Fibroblast of lung (primary cell): Measurements from ENCODE around the gene C1orf210. TPM values are rescaled to one million over a fixed set of nuclear protein-coding genes. Genes with fewer than 3 reads are reported as not detected.

Source experiments
- DNase-seq, 2 donors: peaks; one replicate each; pipeline versions ENCODE4 v3.0.0 to v3.0.0-alpha.2; 2010; ENCODE audit warnings: low read depth in 2 of 2
- H2AFZ ChIP-seq: 2 replicates; pipeline ENCODE4 v1.5.1; 2012; ENCODE audit warnings: low read length, control low read depth, inconsistent platforms
- H3K27ac ChIP-seq: 2 replicates; pipeline ENCODE4 v1.5.1; 2011; ENCODE audit warnings: low read length, control low read depth; ENCODE audit not compliant: insufficient read depth
- H3K27me3 ChIP-seq: 2 replicates; pipeline ENCODE4 v1.5.1; 2011; ENCODE audit warnings: mild to moderate bottlenecking, low read length; ENCODE audit not compliant: control insufficient read depth, insufficient read depth
- H3K36me3 ChIP-seq: 2 replicates; pipeline ENCODE4 v1.5.1; 2011; ENCODE audit warnings: low read length; ENCODE audit not compliant: control insufficient read depth, insufficient read depth
- H3K4me1 ChIP-seq: 2 replicates; pipeline ENCODE4 v1.5.1; 2011; ENCODE audit warnings: low read length; ENCODE audit not compliant: control insufficient read depth, insufficient read depth; ENCODE audit errors: extremely low read depth
- H3K4me2 ChIP-seq: 2 replicates; pipeline ENCODE4 v1.5.1; 2011; ENCODE audit warnings: low read length, control low read depth; ENCODE audit not compliant: insufficient read depth; ENCODE audit errors: extremely low read depth
- H3K4me3 ChIP-seq, 4 experiments: fragments of 200-600 bp in 1 of 4; sonication (generic) in 1 of 4; replicated peaks in 1 of 4; 2 replicates each; pipeline ENCODE4 v1.5.1; 2011 to 2016; ENCODE audit warnings: low read length in 4 of 4, low read depth in 3 of 4, mild to moderate bottlenecking in 3 of 4, control low read depth in 2 of 4, inconsistent platforms in 1 of 4, mixed read lengths in 1 of 4; ENCODE audit not compliant: insufficient read depth in 1 of 4; ENCODE audit errors: control extremely low read depth in 1 of 4
- H3K79me2 ChIP-seq: 2 replicates; pipeline ENCODE4 v1.5.1; 2012; ENCODE audit warnings: mild to moderate bottlenecking, low read length, inconsistent platforms; ENCODE audit not compliant: control insufficient read depth, insufficient read depth
- H3K9ac ChIP-seq: 2 replicates; pipeline ENCODE4 v1.5.1; 2011; ENCODE audit warnings: mild to moderate bottlenecking, low read length, control low read depth; ENCODE audit not compliant: insufficient read depth
- H3K9me3 ChIP-seq: 2 replicates; pipeline ENCODE4 v1.5.1; 2012; ENCODE audit warnings: low read depth, low read length; ENCODE audit not compliant: control insufficient read depth, insufficient read depth
- H4K20me1 ChIP-seq: 2 replicates; pipeline ENCODE4 v1.5.1; 2011; ENCODE audit warnings: low read length; ENCODE audit not compliant: control insufficient read depth, insufficient read depth; ENCODE audit errors: extremely low read depth
- CTCF ChIP-seq, 2 donors: IDR thresholded peaks in 1 of 2; conservative IDR thresholded peaks in 1 of 2; 1 replicate in 1 of 2; 2 replicates in 1 of 2; pipeline ENCODE4 v1.5.1; 2011 to 2012; ENCODE audit warnings: low read length in 2 of 2, control low read depth in 1 of 2, inconsistent platforms in 1 of 2, low read depth in 1 of 2, mild to moderate bottlenecking in 1 of 2
- EZH2 ChIP-seq: IDR thresholded peaks from 2 replicates; pipeline ENCODE4 v1.5.1; 2012; ENCODE audit warnings: low read length, control low read depth, mild to moderate bottlenecking; ENCODE audit errors: missing control alignments
- polyA plus RNA-seq, 2 donors: library from polyadenylated mRNA; depleted of rRNA in 1 of 2; stranded (reverse) in 1 of 2; unstranded in 1 of 2; fragments of >200 nt; gene quantifications; 2 replicates each; pipeline ENCODE4 v1.2.1, GENCODE V29; 2011 to 2012; ENCODE audit warnings: missing spikeins in 1 of 2
- total RNA-seq: library from RNA; depleted of rRNA; stranded (reverse); fragments of >200 nt; gene quantifications from 2 replicates; pipeline ENCODE4 v1.2.1, GENCODE V29; 2014

C1orf210 gene
- total and polyA plus RNA-seq, 2 donors (not counting 1 experiment from before 2014, with no cell fraction given): not detected

GRCh38 chr1:43292679-43293078 is 7.3 kb upstream of the C1orf210 start:
- Histone ChIP-seq H3K4me3 (no peak overlapping the region), H3K36me3 (no peaks in the 10 kb centered on the region), H3K27ac (no peak overlapping the region), H2AFZ (no peak overlapping the region), H3K4me1 (no peaks in the 10 kb centered on the region), H3K27me3 (peaks cover 7% of the 10 kb centered on the region), H3K79me2 (no peaks in the 10 kb centered on the region), H4K20me1 (no peaks in the 10 kb centered on the region), H3K4me2 (no peak overlapping the region), H3K9ac (no peak overlapping the region), H3K9me3 (no peaks in the 10 kb centered on the region)
- no peak for DNase-seq
- TF ChIP-seq CTCF (conservative IDR thresholded peaks at IDR 0.05 in 1 of 2, IDR thresholded peaks at IDR 0.05 in 1 of 2; ENCODE audit: low read depth in 1 of 2, low read length in 2 of 2): no peak
- no peak for TF ChIP-seq EZH2

- DNase-seq: no peak
- Histone ChIP-seq H3K79me2 (no peaks in the 10 kb centered on the region), H3K4me1 (no peaks in the 10 kb centered on the region), H3K4me3 (no peak overlapping the region), H3K27ac (no peak overlapping the region), H3K27me3 (peaks cover 12% of the 10 kb centered on the region), H4K20me1 (no peaks in the 10 kb centered on the region), H3K9ac (no peak overlapping the region), H3K4me2 (no peak overlapping the region), H2AFZ (no peak overlapping the region), H3K36me3 (no peaks in the 10 kb centered on the region), H3K9me3 (no peaks in the 10 kb centered on the region)
- no peak for TF ChIP-seq EZH2
- TF ChIP-seq CTCF (conservative IDR thresholded peaks at IDR 0.05 in 1 of 2, IDR thresholded peaks at IDR 0.05 in 1 of 2; ENCODE audit: low read depth in 1 of 2, low read length in 2 of 2): no peak
Measured at GRCh38 chr1:43292216-43292615, 6.8 kb upstream of the C1orf210 start.

- no peak overlapping the region for H3K4me3 ChIP-seq
- no peaks in the 10 kb centered on the region for H3K79me2 ChIP-seq
- TF ChIP-seq CTCF (conservative IDR thresholded peaks at IDR 0.05 in 1 of 2, IDR thresholded peaks at IDR 0.05 in 1 of 2; ENCODE audit: low read depth in 1 of 2, low read length in 2 of 2) (no peak), EZH2 (no peak)
- no peak for DNase-seq
- H3K9ac ChIP-seq: no peak overlapping the region
- H3K4me1 ChIP-seq: no peaks in the 10 kb centered on the region
- H3K27ac ChIP-seq: no peak overlapping the region
- no peaks in the 10 kb centered on the region for H3K9me3 ChIP-seq
- no peaks in the 10 kb centered on the region for H4K20me1 ChIP-seq
- no peak overlapping the region for H2AFZ ChIP-seq
- peaks cover 12% of the 10 kb centered on the region for H3K27me3 ChIP-seq
- H3K4me2 ChIP-seq: no peak overlapping the region
- H3K36me3 ChIP-seq: no peaks in the 10 kb centered on the region
Measured at GRCh38 chr1:43288785-43289706, 3.7 kb upstream of the C1orf210 start.
